Endothelial cell (in vitro differentiated cells): ENCODE results near the gene HSCB. TPM values are rescaled to one million over a fixed set of nuclear protein-coding genes. Genes with fewer than 3 reads are reported as not detected.

Experiments used
- DNase-seq: peaks from one replicate; pipeline ENCODE4 v3.0.0; 2021; ENCODE audit warnings: low spot score
- H3K27ac Mint-ChIP-seq: one replicate; pipeline ENCODE4 v1.8.0; 2021; ENCODE audit warnings: mixed read lengths, inconsistent platforms; ENCODE audit not compliant: unreplicated experiment
- H3K27me3 Mint-ChIP-seq: one replicate; pipeline ENCODE4 v1.8.0; 2021; ENCODE audit warnings: mild to moderate bottlenecking, moderate library complexity, mixed read lengths, inconsistent platforms; ENCODE audit not compliant: unreplicated experiment
- H3K36me3 Mint-ChIP-seq: one replicate; pipeline ENCODE4 v1.8.0; 2021; ENCODE audit warnings: mild to moderate bottlenecking, low read depth, mixed read lengths, inconsistent platforms; ENCODE audit not compliant: unreplicated experiment
- H3K4me1 Mint-ChIP-seq: one replicate; pipeline ENCODE4 v1.8.0; 2021; ENCODE audit warnings: mild to moderate bottlenecking, mixed read lengths, inconsistent platforms; ENCODE audit not compliant: unreplicated experiment
- H3K4me3 Mint-ChIP-seq: one replicate; pipeline ENCODE4 v1.8.0; 2021; ENCODE audit warnings: mild to moderate bottlenecking, mixed read lengths, inconsistent platforms; ENCODE audit not compliant: unreplicated experiment
- H3K9me3 Mint-ChIP-seq: one replicate; pipeline ENCODE4 v1.8.0; 2021; ENCODE audit warnings: mixed read lengths, inconsistent platforms; ENCODE audit not compliant: unreplicated experiment
- CTCF ChIP-seq: fragments of 200-600 bp; sonication (generic); IDR thresholded peaks from one replicate; pipeline ENCODE4 v1.5.0; 2021; ENCODE audit warnings: antibody characterized with exemption; ENCODE audit not compliant: unreplicated experiment
- total RNA-seq: library from RNA; stranded (reverse); fragmentation: NEBNext Ultra II Directional; extraction: Animal tissue kit (Norgen Biotek cat#: 25700); gene quantifications from one replicate; pipeline ENCODE4 v1.2.1, GENCODE V29; 2021; ENCODE audit not compliant: unreplicated experiment

The HSCB gene
- total RNA-seq, 1 donor from 2014 or later: 16.6 TPM

DNA sequence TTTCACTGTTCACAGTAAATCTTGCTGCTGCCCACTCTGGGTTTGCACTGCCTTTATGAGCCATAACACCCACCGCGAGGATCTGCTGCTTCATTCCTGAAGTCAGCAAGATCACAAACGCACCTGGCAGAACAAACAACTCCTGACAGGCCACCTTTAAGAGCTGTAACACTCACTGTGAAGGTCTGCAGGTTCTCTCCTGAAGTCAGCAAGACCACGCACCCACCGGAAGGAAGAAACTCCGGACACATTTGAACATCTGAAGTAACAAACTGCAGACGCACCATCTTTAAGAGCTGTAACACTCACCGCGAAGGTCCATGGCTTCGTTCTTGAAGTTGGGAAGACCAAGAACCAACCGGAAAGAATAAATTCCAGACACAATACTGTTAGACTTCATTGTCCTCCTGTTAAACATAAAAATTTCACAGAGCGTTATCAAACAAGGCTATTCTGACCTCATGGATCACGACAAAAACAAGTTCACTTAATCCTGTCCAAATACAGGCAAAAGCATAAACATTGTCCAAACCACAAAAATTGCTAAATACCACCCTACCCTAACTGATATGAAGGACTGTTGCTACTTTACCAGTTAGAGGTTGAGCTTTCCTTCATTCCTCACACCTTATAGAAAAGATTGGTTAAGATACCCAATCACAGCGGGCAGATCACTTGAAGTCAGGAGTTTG lies 27.7 kb downstream of the HSCB start:
- peaks cover 6% of the 10 kb centered on the region for H3K36me3 Mint-ChIP-seq
- DNase-seq: no peak
- no peaks in the 10 kb centered on the region for H3K9me3 Mint-ChIP-seq
- H3K27me3 Mint-ChIP-seq: peaks cover 1% of the 10 kb centered on the region
- peaks cover 5% of the 10 kb centered on the region for H3K4me1 Mint-ChIP-seq
- peak overlapping the region; percentile 60 for H3K4me3 Mint-ChIP-seq
- peak overlapping the region; percentile 70 for H3K27ac Mint-ChIP-seq
- TF ChIP-seq CTCF: no peak

GRCh38 chr22:28771195-28771791 lies 29.5 kb downstream of the HSCB start:
- Mint-ChIP-seq H3K27ac (no peak overlapping the region), H3K9me3 (no peaks in the 10 kb centered on the region), H3K4me3 (peak overlapping the region; percentile 26), H3K36me3 (peaks cover 6% of the 10 kb centered on the region), H3K4me1 (peaks cover 5% of the 10 kb centered on the region), H3K27me3 (peaks cover 1% of the 10 kb centered on the region)
- no peak for DNase-seq
- no peak for TF ChIP-seq CTCF

GRCh38 chr22:28772633-28773460 lies 31.0 kb downstream of the HSCB start, which contains the start of gene CCDC117:
Gene CCDC117 (plus strand): TSS chr22:28772695. CDS start chr22:28772850, 155 bp downstream.
- DNase-seq: peak; percentile 88
- H3K27ac Mint-ChIP-seq: peak within 1 kb of the TSS; percentile 93
- peaks cover 1% of the 10 kb centered on the region for H3K27me3 Mint-ChIP-seq
- H3K36me3 Mint-ChIP-seq: peaks cover 6% of the 10 kb centered on the region
- TF ChIP-seq CTCF: peak; percentile 32
- no peaks in the 10 kb centered on the region for H3K9me3 Mint-ChIP-seq
- H3K4me3 Mint-ChIP-seq: peak within 1 kb of the TSS; percentile 97
- H3K4me1 Mint-ChIP-seq: peaks cover 5% of the 10 kb centered on the region

DNA sequence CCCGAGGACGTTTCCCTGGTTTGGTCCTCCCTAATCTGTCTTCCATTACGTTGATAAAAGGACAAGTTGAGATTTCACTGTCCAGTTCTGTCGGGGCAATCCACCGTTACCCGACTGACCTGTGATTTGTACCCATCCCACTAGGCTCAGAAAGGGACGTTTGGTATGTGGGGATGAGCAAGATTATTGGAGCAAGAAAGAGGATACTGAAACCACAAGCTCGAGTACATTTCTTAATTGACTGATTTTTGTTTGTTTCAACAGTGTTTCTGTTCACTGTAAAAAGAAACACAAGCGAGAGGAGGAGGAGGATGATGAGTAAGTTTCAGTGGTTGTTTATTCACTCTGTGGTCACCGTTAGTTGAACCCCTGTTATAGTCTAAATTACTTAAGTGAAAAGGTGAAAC lies 31.6 kb downstream of the HSCB start:
- peak overlapping the region; percentile 97 for H3K4me3 Mint-ChIP-seq
- peaks cover 6% of the 10 kb centered on the region for H3K36me3 Mint-ChIP-seq
- DNase-seq: no peak
- peak overlapping the region; percentile 93 for H3K27ac Mint-ChIP-seq
- no peak for TF ChIP-seq CTCF
- peaks cover 5% of the 10 kb centered on the region for H3K4me1 Mint-ChIP-seq
- H3K27me3 Mint-ChIP-seq: peaks cover 1% of the 10 kb centered on the region
- H3K9me3 Mint-ChIP-seq: no peaks in the 10 kb centered on the region
